A673 (cell line): ENCODE results near the gene DIP2C.

Experiments
- CTCF ChIP-seq: fragments of 300-800, 200-600 bp; sonication (generic); conservative IDR thresholded peaks from 2 replicates; pipeline ENCODE4 v1.5.1; 2017; ENCODE audit warnings: low read depth, mild to moderate bottlenecking, antibody characterized with exemption, low read length, moderate library complexity, mixed read lengths
- EZH2 ChIP-seq: fragments of 200-600 bp; sonication (generic); IDR thresholded peaks from 2 replicates; pipeline ENCODE4 v1.6.1; 2017; ENCODE audit warnings: borderline replicate concordance, low read depth, mild to moderate bottlenecking, mixed read lengths, antibody characterized with exemption, low read length; ENCODE audit not compliant: poor library complexity, severe bottlenecking

DNA sequence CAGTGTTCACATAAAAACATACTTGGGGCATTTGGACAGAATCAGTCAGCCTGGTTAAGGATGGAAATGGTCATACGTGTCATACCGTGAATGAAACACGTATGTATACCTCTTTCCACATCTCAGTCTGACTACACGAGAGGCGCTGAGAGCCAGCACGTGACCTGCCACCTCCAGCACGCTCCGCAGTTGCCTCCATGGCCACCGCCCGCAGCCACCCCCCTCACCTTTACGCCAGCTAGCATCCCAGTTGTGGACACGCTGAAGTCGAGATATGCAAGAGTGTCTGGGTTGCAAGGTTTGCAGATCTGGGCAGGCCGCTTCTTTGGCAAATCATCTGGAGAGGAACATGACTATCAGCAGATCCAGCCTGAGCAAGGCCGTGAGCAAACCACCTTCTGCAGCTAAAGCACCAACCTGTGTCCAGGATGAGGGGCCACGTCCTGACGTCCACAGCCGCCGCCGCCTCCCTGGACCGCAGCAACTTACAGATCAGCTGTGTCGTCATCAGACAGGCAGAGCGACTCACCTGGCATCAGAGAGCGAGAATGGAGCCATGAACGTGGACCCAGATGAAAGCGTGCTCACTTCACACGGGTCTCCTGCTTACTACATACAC, 344.8 kb downstream of the DIP2C start:
- no peak for TF ChIP-seq CTCF
- no peak for TF ChIP-seq EZH2
